Measurements from ENCODE around the gene POC5. TPM values are rescaled to one million over a fixed set of nuclear protein-coding genes. Genes with fewer than 3 reads are reported as not detected.

POC5 gene
- total RNA-seq, 1 donor from 2014 or later = 9.1 TPM

DNA sequence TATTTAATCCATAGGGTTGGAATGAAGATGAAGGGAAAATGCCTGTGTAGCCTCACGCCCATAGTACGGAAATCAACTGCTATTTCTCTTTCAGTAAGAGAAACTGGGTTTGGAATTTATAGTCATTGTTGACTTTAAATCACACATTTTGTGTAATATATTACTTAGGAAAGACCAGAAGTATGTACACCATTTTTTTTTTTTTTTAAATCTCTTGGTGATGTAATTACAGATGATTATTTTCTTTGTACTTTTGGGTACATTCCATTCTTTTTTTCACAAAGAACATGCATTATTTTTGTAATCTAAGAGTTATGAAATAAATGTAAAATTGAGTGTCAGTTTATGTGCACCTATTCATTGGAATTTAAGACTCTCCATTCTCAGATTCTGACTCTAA, 45.7 kb downstream of the POC5 start:
- ATAC-seq (no peak), DNase-seq (no peak)
- Histone ChIP-seq H3K27ac (no peak overlapping the region), H3K9me3 (no peaks in the 10 kb centered on the region), H3K4me1 (no peaks in the 10 kb centered on the region), H3K27me3 (no peaks in the 10 kb centered on the region), H3K4me3 (no peak overlapping the region), H3K36me3 (no peaks in the 10 kb centered on the region)
- intact Hi-C loops (cut with DNase I) = no loop called here
- TF ChIP-seq, protein P1, sequence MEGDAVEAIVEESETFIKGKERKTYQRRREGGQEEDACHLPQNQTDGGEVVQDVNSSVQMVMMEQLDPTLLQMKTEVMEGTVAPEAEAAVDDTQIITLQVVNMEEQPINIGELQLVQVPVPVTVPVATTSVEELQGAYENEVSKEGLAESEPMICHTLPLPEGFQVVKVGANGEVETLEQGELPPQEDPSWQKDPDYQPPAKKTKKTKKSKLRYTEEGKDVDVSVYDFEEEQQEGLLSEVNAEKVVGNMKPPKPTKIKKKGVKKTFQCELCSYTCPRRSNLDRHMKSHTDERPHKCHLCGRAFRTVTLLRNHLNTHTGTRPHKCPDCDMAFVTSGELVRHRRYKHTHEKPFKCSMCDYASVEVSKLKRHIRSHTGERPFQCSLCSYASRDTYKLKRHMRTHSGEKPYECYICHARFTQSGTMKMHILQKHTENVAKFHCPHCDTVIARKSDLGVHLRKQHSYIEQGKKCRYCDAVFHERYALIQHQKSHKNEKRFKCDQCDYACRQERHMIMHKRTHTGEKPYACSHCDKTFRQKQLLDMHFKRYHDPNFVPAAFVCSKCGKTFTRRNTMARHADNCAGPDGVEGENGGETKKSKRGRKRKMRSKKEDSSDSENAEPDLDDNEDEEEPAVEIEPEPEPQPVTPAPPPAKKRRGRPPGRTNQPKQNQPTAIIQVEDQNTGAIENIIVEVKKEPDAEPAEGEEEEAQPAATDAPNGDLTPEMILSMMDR (IDR thresholded peaks at IDR 0.05) = no peak

DNA sequence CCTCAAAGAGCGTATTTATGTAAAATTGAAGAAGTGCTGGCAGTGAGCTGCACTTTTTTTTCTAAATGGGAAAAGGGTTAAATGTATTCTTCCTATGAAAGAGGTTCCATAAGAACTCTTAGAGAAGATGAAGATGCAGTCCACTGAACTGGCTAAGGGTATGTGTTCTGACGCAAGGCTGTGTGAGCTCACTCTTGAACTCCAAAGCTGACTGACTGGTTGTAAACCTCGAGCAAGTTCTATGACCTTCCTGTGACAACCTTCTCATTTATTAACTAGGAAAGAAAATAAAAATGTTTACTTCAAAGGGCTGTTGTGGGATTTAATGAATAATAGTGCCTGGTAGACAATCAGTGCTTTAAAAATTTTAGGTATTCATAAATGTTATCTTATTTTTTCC, 46.7 kb downstream of the POC5 start:
- Histone ChIP-seq H3K27me3 (no peaks in the 10 kb centered on the region), H3K27ac (no peak overlapping the region), H3K4me1 (no peaks in the 10 kb centered on the region), H3K36me3 (no peaks in the 10 kb centered on the region), H3K4me3 (no peak overlapping the region), H3K9me3 (no peaks in the 10 kb centered on the region)
- intact Hi-C loops (cut with DNase I) = no loop called here
- TF ChIP-seq, protein P1 (IDR thresholded peaks at IDR 0.05) = no peak
- no peak for DNase-seq
- no peak for ATAC-seq

DNA sequence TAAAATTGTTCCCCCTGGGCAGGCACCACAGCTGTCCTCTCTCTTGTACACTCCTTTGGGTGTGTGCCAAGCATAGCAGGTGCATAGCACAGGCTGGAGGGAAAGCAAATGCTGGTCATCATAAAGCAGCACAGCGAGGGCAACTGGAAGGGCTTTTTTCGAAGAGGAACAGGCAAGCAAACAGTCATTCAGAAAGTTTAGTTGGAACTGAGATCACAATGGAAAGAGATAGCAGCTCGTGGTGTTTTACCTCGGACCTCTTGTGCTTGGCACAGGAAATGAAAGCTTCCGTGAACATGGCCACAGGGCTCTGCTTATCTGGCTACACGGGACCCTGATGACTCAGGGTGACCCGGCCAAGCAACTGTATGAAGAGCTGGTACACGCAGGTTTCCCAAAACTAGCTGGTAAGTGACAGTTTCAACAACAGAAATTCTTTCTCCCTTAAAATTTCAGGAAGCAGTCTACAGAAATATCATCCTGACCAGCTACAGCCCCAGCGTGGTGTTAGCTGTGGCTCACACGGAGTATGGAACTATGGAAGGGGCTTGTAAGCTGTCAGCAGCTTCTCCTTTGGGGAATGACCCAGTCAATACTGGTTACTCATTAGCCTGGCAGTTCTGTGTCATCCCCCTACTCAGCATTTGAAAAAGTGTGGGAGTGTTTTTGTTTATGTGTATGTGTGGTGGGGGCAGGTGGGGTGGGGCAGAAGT, 48.1 kb downstream of the POC5 start:
- H3K36me3 ChIP-seq = no peaks in the 10 kb centered on the region
- no peaks in the 10 kb centered on the region for H3K9me3 ChIP-seq
- no peaks in the 10 kb centered on the region for H3K4me1 ChIP-seq
- no peaks in the 10 kb centered on the region for H3K27me3 ChIP-seq
- intact Hi-C loops (cut with DNase I) = no loop called here
- ATAC-seq (peak; percentile 73), DNase-seq (no peak)
- peak overlapping the region; percentile 18 for H3K4me3 ChIP-seq
- TF ChIP-seq, protein P1 (IDR thresholded peaks at IDR 0.05) = no peak
- H3K27ac ChIP-seq = no peak overlapping the region

DNA sequence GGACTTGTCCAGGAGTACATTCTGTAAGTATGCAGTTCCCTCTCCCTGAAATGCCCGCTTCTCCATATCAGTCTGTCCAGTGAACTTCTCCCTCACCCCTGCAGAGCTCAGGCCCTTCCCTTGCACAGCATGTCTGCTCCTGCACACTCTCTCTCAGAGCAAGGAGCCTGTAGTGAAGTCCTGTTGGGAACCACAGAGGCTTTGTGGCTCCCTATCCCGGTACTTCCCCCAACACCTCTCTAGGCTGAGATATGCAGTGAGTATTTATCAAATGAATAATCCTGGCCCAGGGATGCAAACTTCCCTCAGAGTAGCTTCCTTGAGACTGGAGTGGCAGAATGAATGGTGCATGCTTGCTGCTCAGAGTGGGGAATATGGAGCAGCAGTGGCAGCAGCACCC, 48.8 kb downstream of the POC5 start:
- Histone ChIP-seq H3K4me1 (no peaks in the 10 kb centered on the region), H3K36me3 (no peaks in the 10 kb centered on the region), H3K27ac (no peak overlapping the region), H3K4me3 (no peak overlapping the region), H3K27me3 (no peaks in the 10 kb centered on the region), H3K9me3 (no peaks in the 10 kb centered on the region)
- intact Hi-C loops (cut with DNase I) = no loop called here
- ATAC-seq = peak; percentile 28
- TF ChIP-seq, protein P1 (IDR thresholded peaks at IDR 0.05) = no peak
- DNase-seq = no peak

DNA sequence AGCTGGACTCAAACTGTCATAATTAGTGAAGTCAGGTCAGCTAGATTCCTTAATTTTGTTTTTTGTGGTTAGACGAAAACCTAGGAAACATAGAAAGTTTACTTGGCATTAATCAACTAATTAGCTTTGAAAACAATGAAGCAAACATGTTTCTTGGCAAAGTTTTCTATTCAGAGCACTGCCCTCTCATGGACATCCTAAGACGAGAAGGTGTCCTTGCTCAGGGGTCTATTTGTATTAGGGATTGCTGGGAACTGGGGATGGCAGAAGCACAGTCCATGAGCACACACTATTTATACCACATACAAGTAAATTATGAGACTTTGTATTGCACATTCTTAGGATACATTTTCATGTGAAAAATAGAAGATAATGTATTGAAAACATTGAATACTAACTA, 49.7 kb downstream of the POC5 start:
- H3K4me3 ChIP-seq = no peak overlapping the region
- H3K27ac ChIP-seq = no peak overlapping the region
- no peaks in the 10 kb centered on the region for H3K9me3 ChIP-seq
- TF ChIP-seq, protein P1 (IDR thresholded peaks at IDR 0.05) = no peak
- no peaks in the 10 kb centered on the region for H3K36me3 ChIP-seq
- intact Hi-C loops (cut with DNase I) = no loop called here
- no peak for ATAC-seq
- no peaks in the 10 kb centered on the region for H3K27me3 ChIP-seq
- DNase-seq = no peak
- no peaks in the 10 kb centered on the region for H3K4me1 ChIP-seq

DNA sequence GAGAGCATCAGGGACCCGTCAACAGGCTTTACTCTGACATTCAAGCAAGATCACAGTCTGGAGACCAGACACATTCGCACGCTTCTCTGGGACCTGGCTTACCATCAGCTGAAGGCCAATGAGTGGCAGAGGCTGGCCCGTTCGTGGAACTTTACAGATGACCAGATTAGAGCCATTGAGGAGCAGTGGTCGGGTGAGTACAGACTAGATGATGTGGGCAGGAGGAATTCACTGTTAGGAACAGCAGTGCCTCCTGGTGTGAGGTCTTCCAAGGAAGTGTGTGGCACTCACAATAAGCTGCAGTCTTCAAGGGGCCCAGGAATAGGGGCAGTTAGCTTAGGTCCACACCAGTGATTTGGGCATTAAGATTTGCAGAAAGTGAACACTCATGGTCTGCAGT, 50.4 kb downstream of the POC5 start:
- no peaks in the 10 kb centered on the region for H3K36me3 ChIP-seq
- H3K9me3 ChIP-seq = no peaks in the 10 kb centered on the region
- H3K27me3 ChIP-seq = no peaks in the 10 kb centered on the region
- ATAC-seq (no peak), DNase-seq (no peak)
- H3K27ac ChIP-seq = no peak overlapping the region
- intact Hi-C loops (cut with DNase I) = no loop called here
- TF ChIP-seq, protein P1 (IDR thresholded peaks at IDR 0.05) = no peak
- H3K4me1 ChIP-seq = no peaks in the 10 kb centered on the region
- no peak overlapping the region for H3K4me3 ChIP-seq

Measured in upper lobe of right lung (tissue), 1 donor.